Measurements from ENCODE around the gene ASF1A. TPM values are rescaled to one million over a fixed set of nuclear protein-coding genes. Genes with fewer than 3 reads are reported as not detected.

Gene ASF1A
- total RNA-seq, 5 donors from 2014 or later (not counting 1 experiment from before 2014, with no cell fraction given): 16.8 to 49.6 (median 42.5) TPM

GRCh38 chr6:118952683-118953082 is 58.7 kb downstream of the ASF1A start:
- no peaks in the 10 kb centered on the region for H3K27me3 Mint-ChIP-seq
- no peaks in the 10 kb centered on the region for H3K4me1 Mint-ChIP-seq
- CTCF ChIA-PET: no interaction called here
- Histone ChIP-seq H3K27me3 (replicated peaks in 1 of 2; ENCODE audit: control insufficient read depth in 2 of 2, extremely low read depth in 1 of 2, insufficient read depth in 2 of 2, low read length in 1 of 2) (no peaks in the 10 kb centered on the region), H3K4me1 (ENCODE audit: control insufficient read depth in 1 of 2, extremely low read depth in 1 of 2, insufficient read depth in 2 of 2, low read length in 2 of 2) (no peaks in the 10 kb centered on the region), H3K4me3 (ENCODE audit: control insufficient read depth in 1 of 2, extremely low read depth in 1 of 2, low read length in 1 of 2) (no peak overlapping the region), H3K9me3 (no peaks in the 10 kb centered on the region), H3K27ac (ENCODE audit: low read length) (no peak overlapping the region), H3K36me3 (ENCODE audit: control insufficient read depth in 2 of 2, extremely low read depth in 1 of 2, insufficient read depth in 1 of 2, low read length in 1 of 2) (no peaks in the 10 kb centered on the region)
- H3K36me3 Mint-ChIP-seq: no peaks in the 10 kb centered on the region
- no peak for DNase-seq
- no peak overlapping the region for H3K27ac Mint-ChIP-seq
- no peak overlapping the region for H3K4me3 Mint-ChIP-seq
- peaks cover 0 to 25% (median 8%) of the 10 kb centered on the region in 3 donors for H3K9me3 Mint-ChIP-seq
- no CpG with 5 or more reads among the region's 2 CpGs for WGBS (ENCODE audit: insufficient coverage)
- POLR2A ChIA-PET: no interaction called here
- ATAC-seq (replicated peaks in 1 of 4): no peak

- ChIA-PET POLR2A (no interaction called here), CTCF (no interaction called here)
- H3K36me3 ChIP-seq (ENCODE audit: control insufficient read depth in 2 of 2, extremely low read depth in 1 of 2, insufficient read depth in 1 of 2, low read length in 1 of 2): no peaks in the 10 kb centered on the region
- H3K9me3 ChIP-seq: no peaks in the 10 kb centered on the region
- ATAC-seq (replicated peaks in 1 of 4) (no peak), DNase-seq (no peak)
- no peak overlapping the region for H3K27ac ChIP-seq (ENCODE audit: low read length)
- Mint-ChIP-seq H3K9me3 (peaks cover 0 to 24% (median 8%) of the 10 kb centered on the region in 3 donors), H3K4me3 (no peak overlapping the region), H3K4me1 (no peaks in the 10 kb centered on the region), H3K27ac (no peak overlapping the region), H3K36me3 (no peaks in the 10 kb centered on the region), H3K27me3 (no peaks in the 10 kb centered on the region)
- no peak overlapping the region for H3K4me3 ChIP-seq (ENCODE audit: control insufficient read depth in 1 of 2, extremely low read depth in 1 of 2, low read length in 1 of 2)
- no peaks in the 10 kb centered on the region for H3K27me3 ChIP-seq (replicated peaks in 1 of 2; ENCODE audit: control insufficient read depth in 2 of 2, extremely low read depth in 1 of 2, insufficient read depth in 2 of 2, low read length in 1 of 2)
- 92% methylated on average over 1 of the region's 2 CpGs for WGBS (ENCODE audit: insufficient coverage)
- H3K4me1 ChIP-seq (ENCODE audit: control insufficient read depth in 1 of 2, extremely low read depth in 1 of 2, insufficient read depth in 2 of 2, low read length in 2 of 2): no peaks in the 10 kb centered on the region
These were observed 59.4 kb downstream of the ASF1A start for GRCh38 chr6:118953391-118953790.

Other genes with a start within 250 kb of the ASF1A start
- 100 to 1,000 TPM in 1 of 5 donors, 10 to 100 TPM in 4; 49.7 to 101 (median 53.5) TPM for gene CEP85L, start 242.6 kb upstream of the ASF1A start, total RNA-seq
- 10 to 100 TPM; 27.9 to 34.8 (median 31.4) TPM for gene MCM9, start 41.0 kb downstream of the ASF1A start, total RNA-seq
- 1 to 10 TPM; 3.6 to 6.4 (median 5.1) TPM for gene FAM184A, start 184.5 kb downstream of the ASF1A start, total RNA-seq

Measured in T-cell (primary cell).